ELF-1 (cell line): ENCODE data around the gene MUC4.
A peak's percentile ranks its signal among the peaks of the same experiment; 100 is the strongest.
"Not testable (repeated sequence)": the region's sequence is repeated elsewhere in the genome, so short reads cannot be mapped to it uniquely, and the experiment has no call there.

Source experiments
- DNase-seq: peaks from one replicate; pipeline ENCODE4 v3.0.0-alpha.2; 2016; ENCODE audit warnings: low read depth, low spot score

MUC4 gene

GRCh38 chr3:195835791-195836190, 24.1 kb upstream of the MUC4 start:
- no peak for DNase-seq

GRCh38 chr3:195834675-195835583, 23.2 kb upstream of the MUC4 start:
- DNase-seq: no peak

GRCh38 chr3:195829897-195830254, 18.1 kb upstream of the MUC4 start:
- DNase-seq: no peak

- no peak for DNase-seq
Observed at GRCh38 chr3:195828762-195829161, 17.0 kb upstream of the MUC4 start.

GRCh38 chr3:195825857-195826804, 14.4 kb upstream of the MUC4 start:
- DNase-seq: no peak

GRCh38 chr3:195825191-195825588, 13.5 kb upstream of the MUC4 start:
- DNase-seq: no peak

GRCh38 chr3:195824425-195825190, 12.9 kb upstream of the MUC4 start:
- not testable (repeated sequence) for DNase-seq

GRCh38 chr3:195823999-195824398, 12.3 kb upstream of the MUC4 start:
- DNase-seq: peak; percentile 50

GRCh38 chr3:195823280-195823679, 11.6 kb upstream of the MUC4 start:
- no peak for DNase-seq

GRCh38 chr3:195822131-195822696, 10.5 kb upstream of the MUC4 start:
- no peak for DNase-seq

- no peak for DNase-seq
Observed at GRCh38 chr3:195821403-195822130, 9.8 kb upstream of the MUC4 start.

- no peak for DNase-seq
Observed at GRCh38 chr3:195820901-195821300, 9.2 kb upstream of the MUC4 start.

GRCh38 chr3:195820186-195820585, 8.5 kb upstream of the MUC4 start:
- no peak for DNase-seq

- no peak for DNase-seq
Observed at GRCh38 chr3:195818301-195818700, 6.6 kb upstream of the MUC4 start.

- no peak for DNase-seq
Observed at GRCh38 chr3:195817578-195818135, 5.9 kb upstream of the MUC4 start.

GRCh38 chr3:195816276-195816913, 4.7 kb upstream of the MUC4 start:
- not testable (repeated sequence) for DNase-seq

- DNase-seq: peak; percentile 39
Observed at GRCh38 chr3:195815169-195815771, 3.5 kb upstream of the MUC4 start.

GRCh38 chr3:195813916-195814640, 2.3 kb upstream of the MUC4 start:
- no peak for DNase-seq

GRCh38 chr3:195812366-195812765, 637 bp upstream of the MUC4 start:
- DNase-seq: no peak
